Astrocyte (in vitro differentiated cells and primary cell): Measurements from ENCODE around the gene P4HB. TPM values are rescaled to one million over a fixed set of nuclear protein-coding genes. Genes with fewer than 3 reads are reported as not detected.

Experiments
- DNase-seq: peaks from one replicate; pipeline ENCODE4 v3.0.0-alpha.2; 2010; ENCODE audit warnings: low read depth
- FAIRE-seq: peaks from 2 replicates; lab custom pipeline; 2011; peaks lifted over from hg19 to GRCh38; lab: Jason Lieb, UNC
- H2AFZ ChIP-seq: 2 replicates; pipeline ENCODE4 v1.6.0; 2012; ENCODE audit warnings: low read depth, low read length, inconsistent platforms
- H3K27ac ChIP-seq: 2 replicates; pipeline ENCODE4 v1.5.1; 2011; ENCODE audit warnings: low read depth, low read length, inconsistent platforms
- H3K27me3 ChIP-seq: 2 replicates; pipeline ENCODE4 v1.6.0; 2011; ENCODE audit warnings: low read length, inconsistent platforms; ENCODE audit not compliant: insufficient read depth
- H3K36me3 ChIP-seq: 2 replicates; pipeline ENCODE4 v1.5.1; 2011; ENCODE audit warnings: low read length, inconsistent platforms; ENCODE audit not compliant: insufficient read depth
- H3K4me1 ChIP-seq: 2 replicates; pipeline ENCODE4 v1.5.1; 2011; ENCODE audit warnings: low read length, inconsistent platforms; ENCODE audit not compliant: insufficient read depth
- H3K4me2 ChIP-seq: 2 replicates; pipeline ENCODE4 v1.6.0; 2012; ENCODE audit warnings: low read length, inconsistent platforms
- H3K4me3 ChIP-seq: 2 replicates; pipeline ENCODE4 v1.5.1; 2011; ENCODE audit warnings: low read depth, mild to moderate bottlenecking, low read length, inconsistent platforms; ENCODE audit not compliant: insufficient read depth
- H3K79me2 ChIP-seq: 2 replicates; pipeline ENCODE4 v1.6.0; 2012; ENCODE audit warnings: mild to moderate bottlenecking, low read length, inconsistent platforms; ENCODE audit not compliant: insufficient read depth
- H3K9ac ChIP-seq: 2 replicates; pipeline ENCODE4 v1.6.0; 2012; ENCODE audit warnings: mild to moderate bottlenecking, low read length, inconsistent platforms
- H3K9me3 ChIP-seq: 2 replicates; pipeline ENCODE4 v1.5.1; 2012; ENCODE audit warnings: low read depth, mild to moderate bottlenecking, low read length, inconsistent platforms; ENCODE audit not compliant: insufficient read depth
- H4K20me1 ChIP-seq: 2 replicates; pipeline ENCODE4 v1.6.0; 2012; ENCODE audit warnings: low read length, inconsistent platforms; ENCODE audit not compliant: insufficient read depth
- H3K27ac Mint-ChIP-seq: one replicate; pipeline ENCODE4 v1.8.0; 2021; ENCODE audit warnings: mild to moderate bottlenecking, mixed read lengths; ENCODE audit not compliant: unreplicated experiment
- H3K27me3 Mint-ChIP-seq: one replicate; pipeline ENCODE4 v1.8.0; 2021; ENCODE audit warnings: low read depth, mixed read lengths; ENCODE audit not compliant: unreplicated experiment
- H3K36me3 Mint-ChIP-seq: one replicate; pipeline ENCODE4 v1.8.0; 2021; ENCODE audit warnings: low read depth, mixed read lengths; ENCODE audit not compliant: unreplicated experiment
- H3K4me1 Mint-ChIP-seq: one replicate; pipeline ENCODE4 v1.8.0; 2021; ENCODE audit warnings: low read depth, mixed read lengths; ENCODE audit not compliant: unreplicated experiment
- H3K4me3 Mint-ChIP-seq: one replicate; pipeline ENCODE4 v1.8.0; 2021; ENCODE audit warnings: mild to moderate bottlenecking, moderate library complexity, mixed read lengths; ENCODE audit not compliant: unreplicated experiment
- H3K9me3 Mint-ChIP-seq: one replicate; pipeline ENCODE4 v1.8.0; 2021; ENCODE audit warnings: mild to moderate bottlenecking, mixed read lengths; ENCODE audit not compliant: unreplicated experiment
- EZH2 ChIP-seq: IDR thresholded peaks from 2 replicates; pipeline ENCODE4 v1.6.1; 2012; ENCODE audit warnings: mild to moderate bottlenecking, low read length, inconsistent platforms; ENCODE audit not compliant: insufficient read depth
- total RNA-seq: library from RNA; stranded (reverse); gene quantifications from 2 replicates; pipeline ENCODE4 v1.2.1, GENCODE V29; 2021
- TF ChIP-seq, protein P1 (sequence below): IDR thresholded peaks from 2 replicates; pipeline ENCODE4 v1.5.1; 2011; ENCODE audit warnings: low read depth, mild to moderate bottlenecking, inconsistent platforms, low read length, moderate library complexity; ENCODE audit not compliant: insufficient read depth

Gene P4HB
- total RNA-seq, 1 donor from 2014 or later = 1,268 TPM

DNA sequence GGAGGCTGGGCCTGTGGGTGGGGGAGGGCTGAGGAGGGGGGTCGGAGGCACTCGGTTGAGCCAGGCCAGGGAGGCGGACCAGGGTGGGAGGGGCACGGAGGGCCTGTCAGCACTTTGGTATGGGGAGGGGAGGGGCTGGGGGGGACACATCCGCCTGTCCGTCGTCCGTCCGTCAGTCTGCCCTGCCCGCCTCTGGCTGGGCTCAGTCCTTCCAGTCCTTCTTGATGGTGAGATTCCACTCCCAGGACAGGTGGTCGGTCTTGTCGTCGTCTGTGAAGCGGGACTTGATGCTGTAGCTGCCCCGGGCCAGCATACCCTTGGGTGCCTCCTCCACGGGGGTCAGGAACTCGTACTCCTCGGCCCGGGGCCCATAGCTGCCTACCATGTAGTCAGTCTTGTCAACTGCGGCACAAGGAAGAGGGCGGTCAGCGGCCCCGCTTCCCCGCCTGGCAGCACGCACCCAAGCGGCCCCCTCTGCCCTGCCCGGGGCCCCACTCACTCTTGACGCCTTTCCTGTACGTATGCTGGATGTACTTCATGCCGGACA lies 8.4 kb upstream of the P4HB start:
- Histone ChIP-seq H2AFZ (no peak overlapping the region), H3K27me3 (no peaks in the 10 kb centered on the region)
- no peak for FAIRE-seq

DNA sequence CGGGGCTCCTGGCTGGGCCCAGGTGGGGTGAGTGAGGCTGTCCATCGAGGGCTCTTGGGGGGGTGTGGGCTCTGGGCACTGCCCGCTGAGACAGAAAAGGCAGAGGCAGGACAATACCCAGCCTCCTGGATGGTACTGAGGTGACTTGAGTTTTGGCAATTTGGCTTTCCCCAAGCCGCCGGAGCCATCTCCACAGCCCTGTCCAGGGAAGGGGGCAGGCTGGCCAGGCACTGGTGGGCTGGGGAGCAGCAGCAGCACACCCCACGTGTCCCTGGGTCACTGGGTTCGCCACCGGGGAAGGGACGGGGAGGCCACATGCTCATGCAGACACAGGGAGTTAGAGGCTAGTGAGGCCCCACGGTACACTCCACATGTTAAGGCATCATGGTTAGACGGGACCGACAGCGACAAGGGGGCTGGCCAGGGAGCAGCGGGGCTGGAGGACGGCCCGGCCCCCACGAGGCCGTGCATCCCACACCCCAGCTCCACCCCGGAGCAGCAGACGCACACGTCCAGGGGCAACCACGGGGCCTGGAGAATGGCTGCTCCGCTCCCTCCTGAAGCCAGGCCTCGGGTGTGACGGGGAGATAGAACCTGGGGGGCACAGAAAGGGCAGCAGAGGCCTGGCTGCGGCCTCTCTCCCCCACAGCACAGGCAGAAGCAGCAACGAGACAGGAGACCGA lies 7.8 kb upstream of the P4HB start:
- Histone ChIP-seq H4K20me1 (peaks cover 71% of the 10 kb centered on the region), H3K9me3 (no peaks in the 10 kb centered on the region), H3K27me3 (no peaks in the 10 kb centered on the region), H3K27ac (peak overlapping the region; percentile 64), H3K4me2 (peak overlapping the region; percentile 99), H2AFZ (no peak overlapping the region), H3K9ac (peak overlapping the region; percentile 96), H3K4me1 (peaks cover 41% of the 10 kb centered on the region), H3K4me3 (no peak overlapping the region), H3K79me2 (peaks cover 73% of the 10 kb centered on the region), H3K36me3 (peaks cover 5% of the 10 kb centered on the region)
- Mint-ChIP-seq H3K4me1 (peaks cover 25% of the 10 kb centered on the region), H3K4me3 (no peak overlapping the region), H3K9me3 (no peaks in the 10 kb centered on the region), H3K27ac (peak overlapping the region; percentile 75), H3K36me3 (peaks cover 8% of the 10 kb centered on the region), H3K27me3 (no peaks in the 10 kb centered on the region)
- no peak for DNase-seq
- no peak for FAIRE-seq
- no peak for TF ChIP-seq EZH2
- TF ChIP-seq, protein P1, sequence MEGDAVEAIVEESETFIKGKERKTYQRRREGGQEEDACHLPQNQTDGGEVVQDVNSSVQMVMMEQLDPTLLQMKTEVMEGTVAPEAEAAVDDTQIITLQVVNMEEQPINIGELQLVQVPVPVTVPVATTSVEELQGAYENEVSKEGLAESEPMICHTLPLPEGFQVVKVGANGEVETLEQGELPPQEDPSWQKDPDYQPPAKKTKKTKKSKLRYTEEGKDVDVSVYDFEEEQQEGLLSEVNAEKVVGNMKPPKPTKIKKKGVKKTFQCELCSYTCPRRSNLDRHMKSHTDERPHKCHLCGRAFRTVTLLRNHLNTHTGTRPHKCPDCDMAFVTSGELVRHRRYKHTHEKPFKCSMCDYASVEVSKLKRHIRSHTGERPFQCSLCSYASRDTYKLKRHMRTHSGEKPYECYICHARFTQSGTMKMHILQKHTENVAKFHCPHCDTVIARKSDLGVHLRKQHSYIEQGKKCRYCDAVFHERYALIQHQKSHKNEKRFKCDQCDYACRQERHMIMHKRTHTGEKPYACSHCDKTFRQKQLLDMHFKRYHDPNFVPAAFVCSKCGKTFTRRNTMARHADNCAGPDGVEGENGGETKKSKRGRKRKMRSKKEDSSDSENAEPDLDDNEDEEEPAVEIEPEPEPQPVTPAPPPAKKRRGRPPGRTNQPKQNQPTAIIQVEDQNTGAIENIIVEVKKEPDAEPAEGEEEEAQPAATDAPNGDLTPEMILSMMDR = no peak

More for the DNA sequence above, 8.4 kb upstream of the P4HB start:
- peaks cover 67% of the 10 kb centered on the region for H3K79me2 ChIP-seq
- no peak for TF ChIP-seq EZH2
- TF ChIP-seq, protein P1 = no peak
- Mint-ChIP-seq H3K27me3 (no peaks in the 10 kb centered on the region), H3K9me3 (no peaks in the 10 kb centered on the region), H3K36me3 (peaks cover 5% of the 10 kb centered on the region), H3K4me3 (peak overlapping the region; percentile 76), H3K4me1 (peaks cover 19% of the 10 kb centered on the region), H3K27ac (peak overlapping the region; percentile 87)
- peak overlapping the region; percentile 96 for H3K9ac ChIP-seq
- peaks cover 5% of the 10 kb centered on the region for H3K36me3 ChIP-seq
- peak overlapping the region; percentile 99 for H3K4me2 ChIP-seq
- H4K20me1 ChIP-seq = peaks cover 66% of the 10 kb centered on the region
- H3K9me3 ChIP-seq = no peaks in the 10 kb centered on the region
- peak overlapping the region; percentile 90 for H3K27ac ChIP-seq
- DNase-seq = peak; percentile 81
- peaks cover 37% of the 10 kb centered on the region for H3K4me1 ChIP-seq
- peak overlapping the region; percentile 92 for H3K4me3 ChIP-seq
